GM18909 (cell line): ENCODE data around the gene SOHLH1.

Experiments
- ATAC-seq: cut with Tn5 transposase; IDR thresholded peaks from one replicate; pipeline ENCODE4 v1.9.1; 2021; ENCODE audit warnings: mild to moderate bottlenecking; ENCODE audit not compliant: unreplicated experiment, poor library complexity

The SOHLH1 gene, protein sequence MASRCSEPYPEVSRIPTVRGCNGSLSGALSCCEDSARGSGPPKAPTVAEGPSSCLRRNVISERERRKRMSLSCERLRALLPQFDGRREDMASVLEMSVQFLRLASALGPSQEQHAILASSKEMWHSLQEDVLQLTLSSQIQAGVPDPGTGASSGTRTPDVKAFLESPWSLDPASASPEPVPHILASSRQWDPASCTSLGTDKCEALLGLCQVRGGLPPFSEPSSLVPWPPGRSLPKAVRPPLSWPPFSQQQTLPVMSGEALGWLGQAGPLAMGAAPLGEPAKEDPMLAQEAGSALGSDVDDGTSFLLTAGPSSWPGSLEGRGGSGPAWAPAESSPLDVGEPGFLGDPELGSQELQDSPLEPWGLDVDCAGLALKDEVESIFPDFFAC

DNA sequence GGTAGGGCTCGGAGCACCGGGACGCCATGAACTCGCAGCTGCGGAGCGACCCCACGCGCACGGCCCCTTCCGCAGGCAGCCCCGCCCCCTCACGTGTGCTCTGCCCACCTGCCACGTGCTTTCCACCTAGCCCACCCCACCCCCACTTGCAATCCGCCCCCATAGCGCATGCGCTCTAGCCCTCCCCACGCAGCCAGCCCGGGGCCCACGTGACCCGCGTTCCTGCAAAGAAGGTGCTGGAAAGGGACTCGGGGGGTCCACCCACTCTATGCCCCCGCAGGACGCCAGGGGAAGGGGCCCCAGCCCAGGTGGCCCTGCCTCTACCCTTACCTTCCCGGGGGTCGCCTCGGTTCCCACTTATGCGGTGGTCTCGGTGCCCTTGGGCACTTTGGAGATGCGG is at the start of gene SOHLH1:
TSS of gene SOHLH1 (minus strand) at position 42 of the 400 bp plus-strand sequence. CDS start at position 28, 14 bp downstream.
- no peak for ATAC-seq

DNA sequence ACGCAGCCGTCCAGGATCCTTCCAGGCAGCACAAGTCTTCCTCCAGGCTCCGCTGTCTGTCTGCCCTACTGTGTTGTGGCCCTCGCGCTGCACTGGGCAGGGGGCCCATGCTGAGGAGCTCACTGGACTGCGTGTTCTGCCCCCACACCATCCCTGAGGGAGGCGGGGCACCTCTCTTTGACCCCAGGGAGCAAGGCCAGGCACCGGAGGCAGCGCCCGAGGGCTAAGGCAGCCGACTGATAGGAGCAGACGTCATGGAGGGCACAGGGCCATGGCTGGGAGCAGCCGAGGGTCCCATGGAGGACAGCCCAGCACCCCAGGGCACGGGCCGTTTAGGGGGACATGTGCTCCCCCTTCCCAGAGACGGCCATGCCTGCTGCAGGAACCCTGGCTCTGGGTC is 49.4 kb upstream of the SOHLH1 start:
- ATAC-seq: no peak

DNA sequence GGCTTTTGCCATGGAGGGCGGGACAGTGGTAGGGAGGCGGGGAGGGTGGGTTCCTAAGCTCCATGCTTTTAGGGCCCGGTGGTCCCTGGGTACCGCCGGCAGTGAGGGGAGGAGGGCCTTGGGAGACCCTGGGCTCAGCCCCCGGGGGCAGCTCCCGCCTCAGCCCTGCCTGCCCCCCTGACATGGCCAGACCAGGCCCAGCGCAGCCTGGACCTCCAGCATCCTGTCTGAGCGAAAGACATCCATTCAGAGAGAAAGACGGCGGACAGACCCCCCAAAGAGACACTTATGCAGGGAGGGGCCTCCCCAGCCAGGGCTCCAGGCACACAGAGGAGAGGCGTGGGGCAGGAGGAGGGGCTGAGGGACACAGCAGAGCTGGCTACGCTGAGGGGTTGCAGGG is 48.0 kb upstream of the SOHLH1 start:
- no peak for ATAC-seq

DNA sequence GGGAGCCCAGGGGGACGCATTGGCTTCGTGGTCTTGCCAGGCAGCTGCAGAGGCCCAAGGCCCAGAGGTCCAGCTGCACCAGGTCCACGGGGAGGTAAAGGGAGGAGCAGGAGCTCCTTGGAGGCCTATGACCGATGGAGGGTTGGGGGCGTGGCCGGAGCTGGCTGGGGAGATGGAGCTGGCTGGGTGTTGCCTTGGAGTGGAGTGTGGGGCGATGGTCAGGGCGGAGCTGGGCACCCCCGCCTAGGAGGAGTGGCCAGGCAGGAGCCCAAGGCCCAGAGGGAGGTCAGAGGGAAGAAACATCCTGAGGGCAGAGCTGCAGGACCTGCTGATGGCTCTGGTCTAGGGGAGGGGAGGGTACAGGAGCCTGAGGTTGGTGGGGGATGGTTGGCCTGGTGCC is 47.3 kb upstream of the SOHLH1 start:
- ATAC-seq: no peak

DNA sequence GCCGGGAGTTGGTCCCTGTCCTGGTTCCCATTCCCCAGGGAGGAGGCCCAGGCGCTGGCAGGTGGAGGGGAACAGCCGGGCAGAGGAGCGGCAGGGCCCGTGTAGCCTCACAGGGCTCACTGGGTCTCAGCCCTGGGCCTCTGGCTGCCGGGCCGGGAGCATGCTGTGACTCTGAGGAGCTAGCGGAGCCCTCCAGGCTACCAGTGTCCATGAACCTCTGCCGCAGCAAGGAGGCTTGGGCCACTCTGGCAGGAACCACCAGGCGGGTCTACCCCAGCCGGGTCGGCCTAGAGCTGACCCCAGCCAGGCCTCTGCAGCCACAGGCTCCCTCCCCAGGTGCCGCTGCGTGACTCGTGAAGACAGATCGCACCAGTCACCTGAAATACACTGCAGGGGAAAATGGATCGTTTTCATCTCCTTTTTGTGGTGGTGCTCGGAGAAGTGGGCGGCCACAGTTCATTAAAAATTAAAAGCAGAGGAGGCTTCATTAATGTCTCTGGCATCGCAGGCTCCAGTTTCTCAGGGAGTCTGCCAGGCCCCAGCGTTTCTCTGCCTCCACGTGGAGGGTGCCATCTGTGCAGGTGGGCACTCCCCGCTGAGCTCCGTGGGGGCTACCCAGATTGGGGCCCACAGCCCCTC is 46.5 kb upstream of the SOHLH1 start:
- no peak for ATAC-seq

DNA sequence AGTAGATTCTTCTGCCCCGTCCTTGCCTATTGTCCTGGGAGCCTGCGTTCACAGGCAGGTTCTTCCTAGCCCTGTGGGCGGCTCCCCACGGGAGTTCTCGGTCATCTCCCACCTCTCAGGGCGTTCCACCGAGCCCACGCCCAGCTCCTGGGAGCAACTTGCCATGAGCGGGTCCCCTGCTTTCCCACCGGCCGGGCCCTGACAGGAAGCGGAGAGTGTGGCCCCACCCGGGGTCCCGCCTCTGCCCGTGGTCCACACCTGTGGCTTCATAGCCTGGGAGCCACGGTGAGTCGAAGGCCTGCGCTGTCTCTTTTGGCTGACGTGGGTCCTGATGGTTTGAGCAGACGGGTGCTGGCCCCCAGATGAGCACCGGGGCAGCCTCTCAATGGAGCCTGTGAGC is 45.9 kb upstream of the SOHLH1 start:
- ATAC-seq: no peak

DNA sequence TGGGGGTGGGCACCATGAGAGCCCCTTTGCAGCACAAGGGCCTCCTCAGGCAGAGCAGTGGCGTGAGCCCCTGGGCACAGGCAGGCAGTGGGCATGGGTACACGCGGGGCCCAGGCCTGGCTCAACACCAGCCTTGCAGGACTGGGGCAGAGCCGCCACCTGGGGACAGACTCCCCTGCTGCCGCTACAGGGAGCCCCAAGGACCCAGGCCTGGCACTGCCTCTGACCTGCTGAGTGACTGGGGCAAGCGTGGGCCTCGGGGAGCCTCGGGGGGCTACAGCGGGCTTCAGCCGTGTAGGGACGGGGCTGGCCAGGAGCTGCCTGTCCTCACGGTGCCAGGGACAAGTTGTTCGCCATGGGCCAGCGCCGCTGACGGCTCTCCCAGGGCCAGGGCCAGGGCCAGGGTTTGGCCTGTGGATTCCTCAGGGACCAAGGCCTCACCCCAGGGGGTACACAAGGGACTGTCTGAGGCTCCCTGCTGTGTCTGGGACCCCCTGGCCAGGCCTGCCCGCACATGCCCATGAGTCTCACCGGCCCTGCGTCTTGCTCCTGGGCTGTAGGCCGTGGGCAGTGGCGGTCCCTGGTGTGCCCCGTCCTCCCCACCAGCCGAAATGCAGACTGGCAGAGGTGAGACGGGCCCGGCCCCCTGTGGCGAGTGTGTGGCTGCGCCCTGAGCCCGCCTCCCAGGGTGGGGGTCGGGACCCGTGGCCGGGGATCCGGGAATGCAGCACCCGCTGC is 45.2 kb upstream of the SOHLH1 start:
- ATAC-seq: no peak

DNA sequence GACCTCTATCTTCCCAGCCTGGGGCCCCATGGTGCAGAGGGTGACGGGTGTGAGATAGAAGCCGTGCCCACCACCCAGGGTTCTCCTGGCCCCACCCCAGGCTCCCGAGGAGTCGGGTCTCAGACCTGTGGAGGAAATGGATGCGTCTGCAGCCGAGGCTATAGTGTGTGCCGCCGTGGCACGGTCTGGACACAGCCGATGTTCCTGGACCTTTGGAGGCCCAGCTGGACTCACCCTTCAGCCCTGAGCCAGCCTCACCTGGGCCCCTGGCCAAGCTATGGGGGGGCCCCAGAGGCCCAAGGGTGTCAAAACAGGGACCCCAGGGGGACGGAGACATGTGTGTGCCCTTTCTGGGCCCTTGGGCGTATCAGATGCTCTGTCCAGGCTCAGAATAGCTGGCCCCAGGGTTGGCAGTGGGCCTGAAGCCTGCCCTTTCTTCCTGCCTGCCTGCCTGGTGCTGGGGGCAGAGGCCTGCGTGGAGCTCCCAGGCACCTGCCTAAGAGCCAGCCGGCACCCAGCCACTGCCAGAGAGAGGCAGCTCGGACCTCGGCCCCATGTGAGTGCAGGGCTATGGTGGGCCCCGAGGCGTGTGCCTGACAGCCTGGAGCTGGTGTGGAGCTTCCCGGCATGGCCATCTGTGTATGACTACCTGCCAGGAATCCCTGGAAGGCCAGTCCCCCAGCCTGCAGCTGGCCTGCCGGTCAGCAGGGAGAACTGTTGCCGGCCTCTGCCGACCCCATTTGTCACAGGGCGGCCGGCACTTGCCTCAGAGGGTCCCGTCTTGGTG is 44.5 kb upstream of the SOHLH1 start:
- ATAC-seq: no peak

DNA sequence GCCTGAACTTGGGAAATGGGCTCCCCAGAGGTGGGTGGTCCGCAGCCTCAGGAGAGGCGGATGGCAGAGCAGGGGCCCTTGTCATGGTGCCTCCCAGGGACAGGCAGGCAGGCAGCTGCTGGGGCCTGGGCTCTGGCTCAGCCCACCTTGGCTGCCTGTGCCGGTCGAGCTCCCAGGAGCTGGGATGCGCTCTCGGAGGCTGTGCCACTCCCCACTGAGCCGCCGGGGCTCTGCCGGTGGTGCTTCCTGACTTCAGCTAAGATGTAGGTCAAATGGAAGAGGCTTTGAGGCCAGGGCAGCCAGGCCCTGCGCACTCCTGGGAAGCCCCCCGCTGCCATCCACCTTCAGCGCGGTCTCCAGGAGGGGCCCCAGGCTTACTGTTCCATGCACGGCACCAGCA is 43.7 kb upstream of the SOHLH1 start:
- ATAC-seq: no peak

DNA sequence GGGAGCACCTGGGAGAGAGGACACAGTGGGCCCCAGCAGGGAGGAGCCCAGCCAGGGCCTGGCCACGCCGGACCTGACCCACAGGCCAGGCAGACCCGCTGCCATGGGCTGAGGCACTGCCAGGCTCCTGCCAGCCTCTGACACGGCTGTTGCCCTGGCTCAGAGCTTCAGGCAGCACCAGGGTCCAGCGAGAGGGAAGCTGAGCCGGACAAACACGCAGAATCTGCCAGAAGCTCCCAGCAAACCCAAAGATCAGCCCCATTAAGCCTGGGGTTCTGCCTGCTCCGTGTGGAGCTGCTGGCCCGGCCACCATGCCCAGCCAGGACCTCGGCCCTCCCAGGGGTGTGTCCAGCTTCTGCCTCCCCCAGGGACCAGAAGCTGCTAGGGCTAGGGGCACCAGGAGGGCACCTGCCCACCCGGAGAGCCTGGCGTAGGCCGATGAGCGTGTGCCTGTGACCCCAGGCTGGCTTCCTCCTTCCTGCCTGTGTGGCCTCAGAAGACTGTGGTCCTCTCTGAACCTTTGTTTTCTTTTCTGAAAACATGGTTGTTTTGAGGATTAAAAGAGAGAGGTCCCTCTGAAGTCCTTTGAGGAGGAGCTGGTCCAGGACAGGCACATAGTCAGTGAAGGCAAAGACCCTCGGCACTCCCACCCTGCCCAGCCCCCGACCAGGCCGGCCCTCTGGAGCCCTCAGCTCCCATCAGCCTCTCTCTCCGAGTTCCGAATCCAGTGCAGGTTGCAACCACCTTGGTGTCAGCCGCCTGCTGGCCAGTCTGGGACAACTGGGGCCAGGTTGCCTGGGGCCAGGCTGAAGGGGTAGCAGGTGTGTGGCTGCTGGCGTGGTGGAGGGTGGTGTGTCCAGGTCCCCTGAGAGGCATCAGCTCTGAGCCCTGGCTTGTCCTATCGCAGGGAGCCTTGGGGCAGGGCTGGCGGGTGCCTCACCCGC is 42.3 kb upstream of the SOHLH1 start:
- no peak for ATAC-seq

DNA sequence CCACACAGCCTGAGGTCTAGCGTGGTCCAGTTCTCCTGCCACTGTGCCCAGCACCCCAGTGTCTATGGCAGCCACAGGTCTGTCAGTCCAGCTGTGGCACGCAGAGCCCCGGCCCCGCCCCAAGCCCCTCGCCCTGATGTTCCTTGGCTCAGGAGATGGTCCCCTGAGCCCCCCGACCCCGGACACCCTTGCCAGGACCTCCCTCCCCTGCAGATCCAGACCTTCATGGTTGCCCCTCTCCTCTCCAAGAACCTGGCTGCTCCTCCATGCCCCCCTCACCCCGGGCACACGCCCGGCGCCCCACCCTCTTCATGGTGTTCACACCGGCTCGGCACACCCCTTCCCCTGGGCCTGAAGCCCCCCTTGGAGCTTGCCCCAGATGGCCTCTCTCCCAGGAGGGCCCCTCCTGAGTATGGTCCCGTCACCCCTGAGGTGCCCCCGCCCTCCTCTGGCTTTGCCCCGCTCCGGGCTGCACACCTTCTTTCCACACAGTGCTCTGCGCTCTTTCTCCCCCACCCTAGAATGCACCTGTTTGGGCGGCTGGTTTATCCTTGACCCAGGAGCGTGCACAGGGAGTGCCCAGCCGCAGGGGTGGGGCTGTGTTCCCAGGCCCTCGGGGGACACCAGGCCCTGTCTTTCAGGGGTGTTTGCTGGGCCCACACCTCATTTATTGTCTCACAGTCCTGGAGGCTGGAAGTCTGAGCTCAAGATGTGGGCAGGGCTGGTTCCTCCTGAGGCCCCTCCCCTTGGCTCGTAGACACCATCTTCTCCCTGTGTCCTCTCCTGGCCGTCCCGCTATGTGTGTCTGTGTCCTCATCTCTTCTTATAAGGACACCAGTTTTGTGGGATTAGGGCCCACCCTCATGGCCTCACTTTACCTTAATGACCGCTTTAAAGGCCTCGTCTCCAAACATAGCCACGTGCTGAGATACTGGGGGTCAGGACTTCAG is 40.3 kb upstream of the SOHLH1 start:
- no peak for ATAC-seq

DNA sequence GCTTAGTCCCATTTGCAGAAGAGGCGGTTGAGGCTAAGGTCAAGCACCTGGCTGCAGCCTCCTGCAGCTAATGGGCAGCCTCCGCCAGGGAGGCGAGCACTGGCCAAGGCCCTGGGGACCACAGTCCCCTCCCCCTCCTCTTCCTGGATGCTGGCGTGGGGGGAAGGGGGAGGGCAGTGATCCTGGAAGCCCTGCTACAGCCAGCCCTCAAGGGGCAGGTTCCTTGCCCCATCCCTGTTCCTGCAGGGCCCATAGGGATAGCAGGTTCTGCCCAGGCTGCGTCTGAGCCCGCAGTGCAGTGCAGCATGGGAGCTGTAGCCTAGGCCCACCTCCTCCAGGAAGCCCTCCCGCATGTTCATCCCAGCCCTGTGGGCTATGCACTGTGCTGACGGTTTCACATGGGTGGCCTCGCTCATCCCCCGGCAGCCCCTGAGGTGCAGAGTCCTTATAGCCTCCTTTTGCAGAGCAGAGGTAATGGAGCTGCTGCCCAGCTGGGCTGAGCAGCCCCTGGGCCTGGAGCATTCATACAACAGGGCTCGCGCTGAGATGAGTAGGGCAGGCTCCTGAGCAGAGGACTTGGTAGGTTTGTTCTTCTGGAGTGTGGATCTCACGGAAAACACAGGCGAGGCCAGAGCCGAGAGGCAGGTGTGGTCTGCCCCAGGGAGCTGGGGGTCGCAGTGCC is 38.7 kb upstream of the SOHLH1 start:
- no peak for ATAC-seq

DNA sequence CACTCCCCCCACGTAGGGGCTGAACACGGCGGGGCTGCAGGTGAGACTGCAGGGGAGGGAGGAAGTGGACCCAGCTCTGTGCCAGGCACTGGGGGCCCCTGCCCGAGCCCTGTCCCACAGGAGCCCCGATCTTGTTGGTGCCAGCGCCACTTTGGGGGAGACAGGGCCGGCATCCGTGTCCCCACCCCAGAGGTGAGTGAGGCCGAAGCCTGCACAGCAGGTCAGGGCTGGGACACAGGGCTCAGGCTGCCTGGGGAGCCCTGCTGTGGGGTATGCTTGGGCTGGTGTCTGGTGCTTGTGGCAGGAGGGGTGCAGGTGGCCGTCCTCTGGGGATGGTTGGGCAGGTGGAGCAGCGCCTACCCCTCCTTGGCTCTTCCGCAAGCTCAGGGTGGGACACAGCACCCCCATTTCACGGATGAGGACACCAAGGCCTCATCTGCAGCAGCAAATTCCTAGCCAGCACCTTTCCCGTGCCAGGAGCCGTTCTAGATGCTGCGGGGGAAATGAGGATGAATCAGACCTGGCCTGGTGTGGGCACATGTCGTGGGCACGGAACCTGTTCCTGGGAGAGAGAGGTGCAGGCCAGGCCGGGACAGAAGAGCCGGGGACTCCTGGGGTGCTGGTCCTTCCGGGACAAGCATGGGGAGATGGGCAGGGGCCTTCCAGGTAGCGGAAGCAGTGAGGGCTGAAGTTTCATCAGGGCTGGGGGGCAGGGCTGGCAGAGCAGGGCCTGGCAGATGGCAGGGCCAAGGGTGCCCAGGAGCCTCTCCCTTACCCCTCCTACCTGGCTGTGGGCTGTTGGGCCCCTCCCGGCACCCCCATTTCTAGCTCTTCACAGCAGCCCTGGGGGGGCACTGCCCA is 37.9 kb upstream of the SOHLH1 start:
- no peak for ATAC-seq

DNA sequence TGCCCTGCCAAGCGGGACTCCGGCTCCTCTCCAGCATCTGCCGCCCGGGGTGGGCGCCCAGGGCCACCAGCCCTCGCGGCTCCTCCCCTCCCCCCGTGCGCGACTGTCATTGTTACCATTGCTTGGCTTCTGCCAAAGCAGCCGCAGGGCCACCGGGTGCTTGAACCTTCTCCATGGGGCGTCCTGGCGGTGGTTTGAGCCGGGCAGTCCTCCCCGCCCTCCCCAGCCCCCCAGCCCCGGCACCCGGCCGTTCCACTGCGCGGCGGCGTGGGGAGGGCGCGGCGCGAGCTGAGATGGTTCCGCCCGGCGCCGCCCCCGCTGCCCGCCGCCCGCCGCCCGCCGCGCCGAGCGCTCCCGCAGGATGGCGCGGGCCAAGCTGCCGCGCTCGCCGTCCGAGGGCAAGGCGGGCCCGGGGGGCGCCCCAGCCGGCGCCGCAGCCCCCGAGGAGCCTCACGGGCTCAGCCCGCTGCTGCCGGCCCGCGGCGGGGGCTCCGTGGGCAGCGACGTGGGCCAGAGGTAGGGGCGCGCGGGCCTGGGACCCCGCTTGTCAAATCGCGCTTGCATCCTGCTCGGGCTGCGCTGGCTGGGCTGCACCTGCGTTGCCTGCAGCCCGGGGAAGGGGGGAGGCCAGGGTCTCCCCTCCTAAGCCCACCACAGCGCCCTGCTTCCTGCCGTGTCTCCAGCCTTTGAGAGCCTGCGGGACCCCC is 37.1 kb upstream of the SOHLH1 start:
- ATAC-seq: no peak

DNA sequence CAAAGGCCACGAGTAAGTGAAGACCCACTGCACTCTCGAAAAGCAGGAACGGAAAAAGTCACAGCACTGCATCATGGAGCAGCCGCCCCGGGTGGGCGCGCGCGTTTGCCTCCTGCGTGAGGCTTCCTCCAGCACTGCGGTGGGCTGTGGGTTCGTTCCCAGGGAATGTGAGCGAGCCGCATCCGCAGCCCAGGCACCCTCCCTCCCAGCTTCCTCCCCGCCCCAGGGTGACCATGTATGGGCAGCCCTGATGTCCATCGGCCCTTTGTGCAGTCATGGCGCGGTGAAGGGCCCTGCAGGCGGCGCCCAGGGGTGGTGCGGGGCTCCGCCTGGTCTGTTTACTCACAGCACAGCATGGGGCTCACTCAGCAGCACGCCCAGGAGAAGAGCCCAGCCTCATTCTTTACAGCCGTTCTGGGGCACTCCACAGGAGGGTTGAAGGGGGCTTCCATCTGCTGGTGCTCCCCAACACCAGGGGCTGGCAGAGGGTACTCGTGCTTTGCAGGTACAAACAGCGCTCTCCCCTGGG is 35.4 kb upstream of the SOHLH1 start:
- no peak for ATAC-seq
